Astrocyte (in vitro differentiated cells and primary cell): ENCODE data around the gene FNDC3B.

Experiments
- CTCF ChIP-seq: IDR thresholded peaks from 2 replicates; pipeline ENCODE4 v1.5.1; 2011; ENCODE audit warnings: low read depth, mild to moderate bottlenecking, inconsistent platforms, low read length, moderate library complexity; ENCODE audit not compliant: insufficient read depth
- EZH2 ChIP-seq: IDR thresholded peaks from 2 replicates; pipeline ENCODE4 v1.6.1; 2012; ENCODE audit warnings: mild to moderate bottlenecking, low read length, inconsistent platforms; ENCODE audit not compliant: insufficient read depth

- TF ChIP-seq CTCF: no peak
- no peak for TF ChIP-seq EZH2
Observed at GRCh38 chr3:172211123-172211522, 171.7 kb downstream of the FNDC3B start.
